ENCODE data around the gene UQCC3. TPM values are rescaled to one million over a fixed set of nuclear protein-coding genes. Genes with fewer than 3 reads are reported as not detected.

UQCC3 gene
- total and polyA plus RNA-seq, 2 experiments from 2014 or later, result 5.9 to 14.5 TPM

DNA sequence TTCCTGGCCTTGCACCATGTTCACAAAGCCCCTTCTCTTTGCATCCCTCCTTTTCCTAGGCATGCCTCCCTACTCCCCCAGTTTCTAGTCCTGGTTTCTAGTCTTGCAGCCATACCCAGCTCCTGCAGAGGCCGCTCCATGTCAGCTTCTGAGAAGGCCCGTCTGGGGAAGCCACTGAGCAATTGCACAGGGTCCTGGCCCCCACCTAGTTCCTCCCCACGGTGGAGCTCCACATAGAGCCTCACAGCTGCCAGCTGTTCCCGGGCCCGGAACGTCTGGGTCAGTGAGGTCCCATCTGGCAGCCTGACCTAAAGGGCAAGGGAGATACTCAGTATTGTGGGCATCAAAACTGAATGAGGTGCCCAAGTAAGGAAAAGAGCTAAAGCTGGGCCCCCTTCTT is 5.2 kb downstream of the UQCC3 start:
- no peak overlapping the region for H2AFZ ChIP-seq
- WGBS, 2 experiments (ENCODE audit: low coverage in 1 of 2, low lambda C conversion rate in 2 of 2, missing lambda C conversion rate in 2 of 2), result 30 to 36% methylated on average over 6 of the region's 6 CpGs
- H3F3A ChIP-seq (ENCODE audit: insufficient read depth), result peaks cover 31% of the 10 kb centered on the region
- peaks cover 10% of the 10 kb centered on the region; the same call in 1 of the 2 replicates for H3K36me3 ChIP-seq (ENCODE audit: low read depth)
- peaks cover 64% of the 10 kb centered on the region for H3K79me2 ChIP-seq (ENCODE audit: insufficient read depth)
- TF ChIP-seq EZH2 (IDR thresholded peaks at IDR 0.05; ENCODE audit: insufficient read depth, poor library complexity, severe bottlenecking) (no peak), EZH2phosphoT487 (IDR thresholded peaks at IDR 0.05; ENCODE audit: insufficient read depth, low read depth) (no peak)
- DNase-seq, result peak; percentile 47
- H3K4me1 ChIP-seq (ENCODE audit: insufficient read depth), result peaks cover 18% of the 10 kb centered on the region
- no peak overlapping the region; the same call in 1 of the 2 replicates for H3K27ac ChIP-seq
- H3K9me3 ChIP-seq (ENCODE audit: low read depth), result no peaks in the 10 kb centered on the region
- no peaks in the 10 kb centered on the region for H3K9me2 ChIP-seq (ENCODE audit: insufficient read depth)
- no peaks in the 10 kb centered on the region for H4K20me1 ChIP-seq (ENCODE audit: insufficient read depth)
- H3K4me3 ChIP-seq, result no peak overlapping the region
- H3K9ac ChIP-seq, result peak overlapping the region; percentile 93
- H3K27me3 ChIP-seq (replicated peaks; ENCODE audit: insufficient read depth), result no peaks in the 10 kb centered on the region
- no peak overlapping the region for H3K4me2 ChIP-seq (ENCODE audit: unreplicated experiment)
- in situ Hi-C loops (cut with MboI), result loop anchor here (25.0 kb wide), 1 partner anchor 289 kb away; no protein-coding TSS in a partner anchor

DNA sequence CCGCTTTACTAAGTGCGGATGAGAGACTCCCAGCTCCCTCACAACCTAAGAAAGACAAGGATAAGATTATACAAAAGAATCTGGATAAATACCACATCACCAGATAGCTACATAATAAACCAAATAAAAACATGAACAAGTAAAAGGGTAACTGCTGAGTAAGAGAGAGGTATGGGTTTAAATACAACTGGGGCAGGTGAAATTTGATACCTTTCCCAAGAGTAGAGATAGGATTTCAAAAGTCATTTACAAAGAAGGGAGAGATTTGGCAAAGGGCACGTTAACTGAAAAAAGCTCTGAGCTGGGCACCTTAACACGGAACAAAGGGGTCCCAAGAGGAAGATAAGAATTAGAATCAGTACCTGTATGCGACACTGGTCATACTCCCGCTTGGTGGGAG is 5.7 kb downstream of the UQCC3 start:
- Histone ChIP-seq H4K20me1 (ENCODE audit: insufficient read depth) (no peaks in the 10 kb centered on the region), H3K9ac (peak overlapping the region; percentile 93), H3F3A (ENCODE audit: insufficient read depth) (peaks cover 34% of the 10 kb centered on the region), H3K36me3 (ENCODE audit: low read depth) (peaks cover 10% of the 10 kb centered on the region; the same call in 1 of the 2 replicates), H3K9me3 (ENCODE audit: low read depth) (no peaks in the 10 kb centered on the region), H3K4me1 (ENCODE audit: insufficient read depth) (peaks cover 18% of the 10 kb centered on the region), H3K4me2 (ENCODE audit: unreplicated experiment) (no peak overlapping the region), H3K4me3 (no peak overlapping the region), H3K27ac (no peak overlapping the region; the same call in 1 of the 2 replicates), H3K9me2 (ENCODE audit: insufficient read depth) (no peaks in the 10 kb centered on the region), H3K27me3 (replicated peaks; ENCODE audit: insufficient read depth) (no peaks in the 10 kb centered on the region), H3K79me2 (ENCODE audit: insufficient read depth) (peaks cover 64% of the 10 kb centered on the region), H2AFZ (no peak overlapping the region)
- TF ChIP-seq EZH2phosphoT487 (IDR thresholded peaks at IDR 0.05; ENCODE audit: insufficient read depth, low read depth) (no peak), EZH2 (IDR thresholded peaks at IDR 0.05; ENCODE audit: insufficient read depth, poor library complexity, severe bottlenecking) (no peak)
- in situ Hi-C loops (cut with MboI), result loop anchor here (25.0 kb wide), 1 partner anchor 290 kb away; no protein-coding TSS in a partner anchor
- WGBS, 2 experiments (ENCODE audit: low coverage in 1 of 2, low lambda C conversion rate in 2 of 2, missing lambda C conversion rate in 2 of 2), result 77% methylated on average over 6 of the region's 6 CpGs
- DNase-seq, result no peak

DNA sequence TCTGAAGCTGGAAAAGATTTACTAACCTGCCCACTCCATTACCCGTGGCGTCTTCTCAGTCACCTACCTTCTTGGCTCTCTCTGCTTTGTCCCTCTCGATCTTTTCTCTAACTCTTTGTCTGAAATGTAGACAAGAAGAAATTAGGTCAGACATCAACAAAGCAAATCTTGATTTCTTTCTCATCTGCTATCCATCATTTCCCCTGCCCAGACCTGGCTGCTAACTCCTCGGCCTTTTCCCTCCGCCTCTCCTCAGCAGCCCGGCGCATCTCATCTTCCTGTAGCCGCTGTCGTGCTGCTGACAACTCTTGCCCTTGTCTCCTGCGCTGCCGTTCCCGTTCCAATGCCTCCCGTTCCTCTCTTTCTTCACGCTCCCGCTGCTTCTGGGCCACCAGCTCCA is 6.2 kb downstream of the UQCC3 start:
- Histone ChIP-seq H3K9me3 (ENCODE audit: low read depth) (no peaks in the 10 kb centered on the region), H3K9ac (peak overlapping the region; percentile 93), H3K4me3 (peak overlapping the region; percentile 88), H3K27me3 (replicated peaks; ENCODE audit: insufficient read depth) (no peaks in the 10 kb centered on the region), H4K20me1 (ENCODE audit: insufficient read depth) (no peaks in the 10 kb centered on the region), H3K4me1 (ENCODE audit: insufficient read depth) (peaks cover 15% of the 10 kb centered on the region), H3K27ac (peak overlapping the region; percentile 82; the same call in 1 of the 2 replicates), H3F3A (ENCODE audit: insufficient read depth) (peaks cover 32% of the 10 kb centered on the region), H3K36me3 (ENCODE audit: low read depth) (peaks cover 10% of the 10 kb centered on the region; the same call in 1 of the 2 replicates), H2AFZ (no peak overlapping the region), H3K79me2 (ENCODE audit: insufficient read depth) (peaks cover 61% of the 10 kb centered on the region), H3K4me2 (ENCODE audit: unreplicated experiment) (peak overlapping the region; percentile 98), H3K9me2 (ENCODE audit: insufficient read depth) (no peaks in the 10 kb centered on the region)
- TF ChIP-seq EZH2phosphoT487 (IDR thresholded peaks at IDR 0.05; ENCODE audit: insufficient read depth, low read depth) (no peak), EZH2 (IDR thresholded peaks at IDR 0.05; ENCODE audit: insufficient read depth, poor library complexity, severe bottlenecking) (no peak)
- no peak for DNase-seq
- in situ Hi-C loops (cut with MboI), result loop anchor here (25.0 kb wide), 1 partner anchor 290 kb away; no protein-coding TSS in a partner anchor
- 68 to 73% methylated on average over 15 of the region's 15 CpGs for WGBS, 2 experiments (ENCODE audit: low coverage in 1 of 2, low lambda C conversion rate in 2 of 2, missing lambda C conversion rate in 2 of 2)

DNA sequence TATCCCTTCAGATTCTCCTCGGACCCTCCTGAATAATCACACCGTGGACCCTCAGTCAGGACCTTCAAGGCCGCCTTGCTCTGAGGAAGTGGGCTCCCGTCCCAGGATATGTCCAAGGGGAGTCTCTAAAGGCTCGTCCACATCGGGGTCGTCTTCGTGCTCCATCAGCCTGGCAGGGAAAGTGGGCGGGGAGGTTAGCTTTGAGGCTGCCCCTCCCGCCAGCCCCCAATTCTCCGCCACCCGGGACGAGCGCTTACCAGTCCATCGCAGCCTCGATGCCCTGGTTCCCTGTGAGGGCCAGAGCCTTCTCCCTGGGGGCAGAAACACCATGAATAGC is 6.9 kb downstream of the UQCC3 start:
- in situ Hi-C loops (cut with MboI), result loop anchor here (25.0 kb wide), 1 partner anchor 291 kb away; no protein-coding TSS in a partner anchor
- no peaks in the 10 kb centered on the region for H3K9me3 ChIP-seq (ENCODE audit: low read depth)

More for the DNA sequence above, 6.9 kb downstream of the UQCC3 start:
- 1 to 2% methylated on average over 9 to 15 of the region's 16 CpGs for WGBS, 2 experiments (ENCODE audit: low coverage in 1 of 2, low lambda C conversion rate in 2 of 2, missing lambda C conversion rate in 2 of 2)
- H3K9me2 ChIP-seq (ENCODE audit: insufficient read depth), result no peaks in the 10 kb centered on the region
- H2AFZ ChIP-seq, result peak overlapping the region; percentile 71
- peaks cover 10% of the 10 kb centered on the region for H3K4me1 ChIP-seq (ENCODE audit: insufficient read depth)
- no peaks in the 10 kb centered on the region for H4K20me1 ChIP-seq (ENCODE audit: insufficient read depth)
- peak overlapping the region; percentile 82 for H3K27ac ChIP-seq
- peak overlapping the region; percentile 98 for H3K4me2 ChIP-seq (ENCODE audit: unreplicated experiment)
- H3K36me3 ChIP-seq (ENCODE audit: low read depth), result peaks cover 10% of the 10 kb centered on the region; the same call in 1 of the 2 replicates
- no peaks in the 10 kb centered on the region for H3K27me3 ChIP-seq (replicated peaks; ENCODE audit: insufficient read depth)
- peak overlapping the region; percentile 88 for H3K4me3 ChIP-seq
- peak overlapping the region; percentile 93 for H3K9ac ChIP-seq
- TF ChIP-seq EZH2 (IDR thresholded peaks at IDR 0.05; ENCODE audit: insufficient read depth, poor library complexity, severe bottlenecking) (no peak), EZH2phosphoT487 (IDR thresholded peaks at IDR 0.05; ENCODE audit: insufficient read depth, low read depth) (no peak)
- H3F3A ChIP-seq (ENCODE audit: insufficient read depth), result peaks cover 25% of the 10 kb centered on the region
- no peak for DNase-seq
- H3K79me2 ChIP-seq (ENCODE audit: insufficient read depth), result peaks cover 54% of the 10 kb centered on the region

All from GM23248 (cell line).